ENCODE measurements around the gene PLAC1. TPM values are rescaled to one million over a fixed set of nuclear protein-coding genes. Genes with fewer than 3 reads are reported as not detected.

PLAC1 gene
- total and polyA plus RNA-seq, 3 donors from 2014 or later = 0.81 to 3.0 (median 1.0) TPM

DNA sequence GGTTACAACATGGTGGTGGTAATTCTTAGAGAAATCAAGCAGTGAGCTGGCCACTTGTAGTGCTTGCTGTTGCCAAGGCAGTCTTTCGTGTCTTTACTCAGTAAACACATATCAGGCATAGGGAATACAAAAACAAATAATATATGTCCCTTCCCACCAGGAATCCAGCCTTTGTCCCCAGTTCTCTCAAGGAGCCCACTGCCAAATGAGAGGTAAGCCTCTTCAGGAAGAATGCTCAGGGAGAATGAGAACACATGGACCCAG is 421 bp upstream of the PLAC1 start:
- DNase-seq = no peak
- WGBS, 2 donors = 54% methylated on average over 1 of the region's 1 CpG; no CpG with 5 or more reads in 1 of the 2 donors
- H3K27me3 ChIP-seq = no peaks in the 10 kb centered on the region
- no peaks in the 10 kb centered on the region for H3K4me1 ChIP-seq
- H3K4me3 ChIP-seq = no peak overlapping the region
- H3K9me3 ChIP-seq = no peaks in the 10 kb centered on the region
- TF ChIP-seq CTCF (IDR thresholded peaks at IDR 0.05) (no peak), POLR2A (IDR thresholded peaks at IDR 0.05) (no peak)
- no peaks in the 10 kb centered on the region for H3K36me3 ChIP-seq (ENCODE audit: low read depth, missing control alignments)
- intact Hi-C loops (cut with DNase I; ENCODE audit: low total_unique reads) = no loop called here
- H3K27ac ChIP-seq = no peak overlapping the region

DNA sequence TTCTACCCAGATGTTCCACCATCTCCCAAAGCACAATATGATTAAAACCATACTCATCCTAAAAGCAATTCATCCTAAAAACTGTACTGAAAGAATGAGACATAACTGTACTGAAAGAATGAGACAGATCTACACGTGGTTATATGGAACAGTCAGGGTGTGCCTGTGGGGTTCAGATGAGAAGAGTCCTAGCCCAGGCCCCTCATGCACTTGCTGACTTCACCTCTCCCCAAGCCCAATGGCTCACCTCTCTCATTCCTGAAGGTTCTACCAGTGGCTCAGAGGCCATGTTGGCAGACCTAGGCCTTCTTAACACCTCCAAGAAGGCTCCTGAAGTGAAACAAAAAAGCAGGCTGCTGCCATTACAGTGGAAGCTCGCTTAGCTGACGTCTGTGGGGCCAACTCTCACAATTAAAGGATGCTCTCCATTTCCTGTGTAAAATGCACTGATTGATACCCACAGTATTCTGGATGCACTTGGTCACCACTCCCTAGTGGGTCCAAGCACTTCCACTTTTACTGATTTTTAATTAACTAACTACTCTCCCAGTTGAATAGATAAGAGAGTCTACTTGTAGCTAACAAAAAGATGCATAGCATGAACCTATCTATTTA is 3.8 kb downstream of the PLAC1 start:
- Histone ChIP-seq H3K27me3 (no peaks in the 10 kb centered on the region), H3K36me3 (ENCODE audit: low read depth, missing control alignments) (no peaks in the 10 kb centered on the region), H3K4me3 (no peak overlapping the region), H3K27ac (no peak overlapping the region), H3K9me3 (no peaks in the 10 kb centered on the region), H3K4me1 (no peaks in the 10 kb centered on the region)
- TF ChIP-seq POLR2A (IDR thresholded peaks at IDR 0.05) (no peak), CTCF (IDR thresholded peaks at IDR 0.05) (no peak)
- no peak for DNase-seq
- WGBS, 2 donors = 74 to 82% methylated on average over 3 of the region's 3 CpGs
- intact Hi-C loops (cut with DNase I; ENCODE audit: low total_unique reads) = no loop called here

DNA sequence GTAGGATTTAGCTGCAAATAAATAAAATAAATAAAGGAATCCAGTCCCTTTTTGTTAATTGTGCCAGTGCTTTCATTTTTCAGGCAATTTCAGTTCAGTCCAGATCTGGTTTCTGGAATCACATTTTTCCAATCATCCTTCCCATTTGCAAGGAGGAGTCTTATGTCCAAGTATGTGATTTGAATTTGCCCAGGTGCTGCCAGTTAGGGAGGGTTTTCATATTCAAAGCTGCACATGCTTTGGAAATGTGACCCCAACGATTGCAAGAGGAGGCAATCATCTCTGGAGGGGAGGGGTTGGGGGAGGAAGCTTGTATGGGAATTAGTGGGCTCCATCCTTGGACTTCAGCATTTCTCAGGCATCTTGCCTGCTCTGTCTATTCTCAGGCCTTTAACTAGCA is 4.4 kb downstream of the PLAC1 start:
- H3K9me3 ChIP-seq = no peaks in the 10 kb centered on the region
- intact Hi-C loops (cut with DNase I; ENCODE audit: low total_unique reads) = no loop called here
- no peaks in the 10 kb centered on the region for H3K4me1 ChIP-seq
- no peak for DNase-seq
- TF ChIP-seq POLR2A (IDR thresholded peaks at IDR 0.05) (no peak), CTCF (IDR thresholded peaks at IDR 0.05) (no peak)
- WGBS, 2 donors = 50 to 60% methylated on average over 1 of the region's 1 CpG
- H3K4me3 ChIP-seq = no peak overlapping the region
- H3K36me3 ChIP-seq (ENCODE audit: low read depth, missing control alignments) = no peaks in the 10 kb centered on the region
- no peaks in the 10 kb centered on the region for H3K27me3 ChIP-seq
- H3K27ac ChIP-seq = no peak overlapping the region

DNA sequence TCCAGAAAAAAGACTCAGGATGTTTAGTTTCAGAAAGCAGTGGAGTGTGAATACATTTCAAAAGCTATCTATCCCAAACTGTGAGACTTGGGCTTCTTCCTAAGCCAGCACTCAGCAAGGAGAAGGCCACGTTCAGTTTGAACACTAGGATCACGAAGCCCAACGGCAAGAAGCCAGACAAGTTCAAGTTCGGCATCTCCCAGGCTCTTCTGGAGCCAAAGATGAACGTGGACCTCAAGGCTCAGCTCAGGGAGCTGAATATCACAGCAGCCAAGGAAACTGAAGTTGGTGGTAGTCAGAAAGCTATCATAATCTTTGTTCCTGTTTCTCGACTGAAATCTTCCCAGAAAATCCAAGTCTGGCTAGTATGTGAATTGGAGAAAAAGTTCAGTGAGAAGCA is 7.6 kb downstream of the PLAC1 start:
- no peak overlapping the region for H3K27ac ChIP-seq
- 51 to 69% methylated on average over 3 to 6 of the region's 6 CpGs for WGBS, 2 donors
- no peaks in the 10 kb centered on the region for H3K36me3 ChIP-seq (ENCODE audit: low read depth, missing control alignments)
- no peak overlapping the region for H3K4me3 ChIP-seq
- intact Hi-C loops (cut with DNase I; ENCODE audit: low total_unique reads) = no loop called here
- peak; percentile 46 for DNase-seq
- no peaks in the 10 kb centered on the region for H3K4me1 ChIP-seq
- H3K9me3 ChIP-seq = no peaks in the 10 kb centered on the region
- TF ChIP-seq CTCF (IDR thresholded peaks at IDR 0.05) = no peak
- no peaks in the 10 kb centered on the region for H3K27me3 ChIP-seq

GRCh38 chrX:134649770-134650169 is 8.5 kb downstream of the PLAC1 start:
- no peak overlapping the region for H3K27ac ChIP-seq
- DNase-seq = no peak
- no peaks in the 10 kb centered on the region for H3K36me3 ChIP-seq (ENCODE audit: low read depth, missing control alignments)
- intact Hi-C loops (cut with DNase I; ENCODE audit: low total_unique reads) = no loop called here
- TF ChIP-seq CTCF (IDR thresholded peaks at IDR 0.05) = no peak
- TF ChIP-seq POLR2A (IDR thresholded peaks at IDR 0.05) = no peak
- H3K4me1 ChIP-seq = no peaks in the 10 kb centered on the region
- H3K27me3 ChIP-seq = no peaks in the 10 kb centered on the region
- WGBS, 2 donors = 83% methylated on average over 4 of the region's 4 CpGs; no CpG with 5 or more reads in 1 of the 2 donors
- no peaks in the 10 kb centered on the region for H3K9me3 ChIP-seq
- H3K4me3 ChIP-seq = no peak overlapping the region
